GM12878 (cell line): ENCODE results near the gene ABHD6. TPM values are rescaled to one million over a fixed set of nuclear protein-coding genes. Genes with fewer than 3 reads are reported as not detected.
A peak's percentile ranks its signal among the peaks of the same experiment; 100 is the strongest.

Experiments
- ASH2L ChIP-seq: fragments of 300-600, 200-600 bp; sonication (generic); IDR thresholded peaks from 2 replicates; pipeline ENCODE4 v1.6.1; 2017; ENCODE audit warnings: low read depth, mild to moderate bottlenecking, borderline replicate concordance
- ATF7 ChIP-seq: fragments of 450-650 bp; IDR thresholded peaks from 2 replicates; pipeline ENCODE4 v1.6.1; 2016; ENCODE audit warnings: low read depth, mild to moderate bottlenecking
- BACH1 ChIP-seq: fragments of 450-650 bp; IDR thresholded peaks from 2 replicates; pipeline ENCODE4 v1.6.1; 2017; ENCODE audit warnings: mild to moderate bottlenecking, borderline replicate concordance
- CHD4 ChIP-seq: fragments of 200-600 bp; sonication (generic); IDR thresholded peaks from 2 replicates; pipeline ENCODE4 v1.6.1; 2016; ENCODE audit warnings: mild to moderate bottlenecking
- CREB1 ChIP-seq: IDR thresholded peaks from 2 replicates; pipeline ENCODE4 v1.6.1; 2012; ENCODE audit warnings: low read depth, mild to moderate bottlenecking, inconsistent platforms
- CREM ChIP-seq: IDR thresholded peaks from 2 replicates; pipeline ENCODE4 v1.6.1; 2014; ENCODE audit warnings: antibody characterized with exemption, low read depth
- ELK1 ChIP-seq: IDR thresholded peaks from 2 replicates; pipeline ENCODE4 v1.6.1; 2012; ENCODE audit warnings: low read depth, low read length, improper control_type of control experiment
- EP300 ChIP-seq, 2 experiments: fragments of 150-350 bp in 1 of 2; IDR thresholded peaks; 2 replicates each; pipeline ENCODE4 v1.6.1; 2011 to 2012; ENCODE audit warnings: low read depth in 2 of 2, low read length in 2 of 2, borderline replicate concordance in 1 of 2, improper control_type of control experiment in 1 of 2, inconsistent platforms in 1 of 2; ENCODE audit not compliant: control insufficient read depth in 1 of 2
- GATAD2B ChIP-seq: fragments of 450-650 bp; conservative IDR thresholded peaks from 2 replicates; pipeline ENCODE4 v1.6.1; 2017; ENCODE audit warnings: low read depth, mild to moderate bottlenecking, moderate library complexity
- HDAC6 ChIP-seq: fragments of 200-600 bp; sonication (generic); IDR thresholded peaks from one replicate; pipeline ENCODE4 v1.8.0; 2017; ENCODE audit warnings: antibody characterized with exemption; ENCODE audit not compliant: unreplicated experiment
- HSF1 ChIP-seq: fragments of 150-350 bp; IDR thresholded peaks from 2 replicates; pipeline ENCODE4 v1.6.1; 2014; ENCODE audit warnings: mild to moderate bottlenecking, low read depth, low read length
- MYC ChIP-seq: IDR thresholded peaks from 2 replicates; pipeline ENCODE4 v1.6.1; 2011; ENCODE audit warnings: mild to moderate bottlenecking, low read length, moderate library complexity, inconsistent platforms; ENCODE audit not compliant: insufficient read depth, insufficient replicate concordance, insufficient read length, severe bottlenecking
- NBN ChIP-seq: fragments of 450-650 bp; IDR thresholded peaks from 2 replicates; pipeline ENCODE4 v1.6.1; 2016
- PKNOX1 ChIP-seq: fragments of 450-650 bp; IDR thresholded peaks from 2 replicates; pipeline ENCODE4 v1.6.1; 2016; ENCODE audit warnings: mild to moderate bottlenecking
- RAD21 ChIP-seq: IDR thresholded peaks from 2 replicates; pipeline ENCODE4 v1.6.1; 2011; ENCODE audit warnings: mild to moderate bottlenecking, low read depth, low read length, moderate library complexity; ENCODE audit not compliant: insufficient read depth
- RCOR1 ChIP-seq: conservative IDR thresholded peaks from 2 replicates; pipeline ENCODE4 v1.6.1; 2012; ENCODE audit warnings: low read depth, low read length, improper control_type of control experiment
- RUNX3 ChIP-seq: IDR thresholded peaks from 2 replicates; pipeline ENCODE4 v1.6.1; 2012; ENCODE audit warnings: low read length, inconsistent platforms
- SIN3A ChIP-seq: IDR thresholded peaks from 2 replicates; pipeline ENCODE4 v1.6.1; 2012; ENCODE audit warnings: low read depth, low read length, improper control_type of control experiment
- SMARCA5 ChIP-seq: fragments of 450-650 bp; IDR thresholded peaks from 2 replicates; pipeline ENCODE4 v1.6.1; 2017; ENCODE audit warnings: mild to moderate bottlenecking
- SPI1 ChIP-seq: IDR thresholded peaks from 2 replicates; pipeline ENCODE4 v1.6.1; 2011; ENCODE audit warnings: low read depth, mild to moderate bottlenecking, low read length, moderate library complexity, borderline replicate concordance; ENCODE audit not compliant: insufficient read depth
- STAT1 ChIP-seq: fragments of 450-650 bp; conservative IDR thresholded peaks from 2 replicates; pipeline ENCODE4 v1.6.1; 2014; ENCODE audit warnings: antibody characterized with exemption, mild to moderate bottlenecking
- TBL1XR1 ChIP-seq: IDR thresholded peaks from 2 replicates; pipeline ENCODE4 v1.6.1; 2012; ENCODE audit warnings: low read depth, low read length, improper control_type of control experiment
- TCF12 ChIP-seq: IDR thresholded peaks from 2 replicates; pipeline ENCODE4 v1.6.1; 2011; ENCODE audit warnings: low read depth, mild to moderate bottlenecking, low read length
- TCF3 ChIP-seq: IDR thresholded peaks from 2 replicates; pipeline ENCODE4 v1.6.1; 2012; ENCODE audit warnings: low read depth, mild to moderate bottlenecking, low read length, borderline replicate concordance; ENCODE audit not compliant: insufficient read depth
- YBX1 ChIP-seq: fragments of 450-650 bp; IDR thresholded peaks from 2 replicates; pipeline ENCODE4 v1.6.1; 2016; ENCODE audit warnings: antibody characterized with exemption
- ZBED1 ChIP-seq: IDR thresholded peaks from 2 replicates; pipeline ENCODE4 v1.6.1; 2016; ENCODE audit warnings: borderline replicate concordance
- ZZZ3 ChIP-seq: IDR thresholded peaks from 2 replicates; pipeline ENCODE4 v1.6.1; 2011; ENCODE audit warnings: low read depth; ENCODE audit not compliant: control insufficient read depth, insufficient read length
- polyA plus RNA-seq, 11 experiments: library from polyadenylated mRNA; depleted of rRNA in 4 of 11; unstranded in 6 of 11; stranded (reverse) in 5 of 11; fragments of >200 nt; fragmentation: Nextera tagmentation in 4 of 11; fragmentation: Illumina TruSeq in 1 of 11; extraction: Ambion mirVana in 4 of 11; extraction: Trizol in 1 of 11; gene quantifications; 1 replicate in 1 of 11; 2 replicates in 10 of 11; pipeline versions ENCODE4 v1.2.1 to v1.2.3, GENCODE V29; 2011 to 2016; ENCODE audit warnings: inconsistent platforms in 2 of 11, missing spikeins in 2 of 11, low read depth in 1 of 11
- total RNA-seq, 4 experiments: library from RNA; depleted of rRNA in 3 of 4; stranded (reverse); fragments of >200 nt in 3 of 4; fragmentation: Illumina TruSeq in 1 of 4; extraction: Trizol in 1 of 4; gene quantifications; 2 replicates each; pipeline versions ENCODE4 v1.2.1 to v1.2.3, GENCODE V29; 2013 to 2021
- TF ChIP-seq, protein P1 (sequence below): fragments of 450-650 bp; IDR thresholded peaks from 2 replicates; pipeline ENCODE4 v1.6.1; 2017; ENCODE audit warnings: mild to moderate bottlenecking

Gene ABHD6
- total and polyA plus RNA-seq, 10 of the 15 experiments (the other 5 are each of a cell fraction or from before 2014, with no cell fraction given), result 1.4 to 33.2 (median 3.2) TPM

GRCh38 chr3:58332575-58333188, 95.1 kb downstream of the ABHD6 start, which contains the start of gene PXK (continued):
- TF ChIP-seq RAD21 (peak; percentile 40; the same call in 1 of the 2 replicates), ATF7 (no peak), GATAD2B (peak; percentile 98), ZBED1 (no peak), SIN3A (peak; percentile 86), NBN (no peak), TCF12 (peak; percentile 71; the same call in 1 of the 2 replicates), ASH2L (no peak), RUNX3 (peak; percentile 71), ELK1 (no peak), TCF3 (peak; percentile 53; the same call in 1 of the 2 replicates), EP300 (IDR thresholded peaks at IDR 0.05; ENCODE audit: borderline replicate concordance in 1 of 2, control insufficient read depth in 1 of 2, low read depth in 2 of 2, low read length in 2 of 2) (no peak), SMARCA5 (peak; percentile 99), STAT1 (0 out of 2 replicates have a peak, but pooled peaks have one; percentile 86), SPI1 (no peak), TBL1XR1 (no peak), CREB1 (peak; percentile 81; the same call in 1 of the 2 replicates), MYC (peak; percentile 64), HSF1 (no peak), BACH1 (peak; percentile 97), HDAC6 (no peak), CHD4 (no peak), ZZZ3 (no peak), CREM (peak; percentile 76; the same call in 1 of the 2 replicates), RCOR1 (no peak; the same call in 1 of the 2 replicates), YBX1 (no peak), PKNOX1 (no peak)
- TF ChIP-seq, protein P1, sequence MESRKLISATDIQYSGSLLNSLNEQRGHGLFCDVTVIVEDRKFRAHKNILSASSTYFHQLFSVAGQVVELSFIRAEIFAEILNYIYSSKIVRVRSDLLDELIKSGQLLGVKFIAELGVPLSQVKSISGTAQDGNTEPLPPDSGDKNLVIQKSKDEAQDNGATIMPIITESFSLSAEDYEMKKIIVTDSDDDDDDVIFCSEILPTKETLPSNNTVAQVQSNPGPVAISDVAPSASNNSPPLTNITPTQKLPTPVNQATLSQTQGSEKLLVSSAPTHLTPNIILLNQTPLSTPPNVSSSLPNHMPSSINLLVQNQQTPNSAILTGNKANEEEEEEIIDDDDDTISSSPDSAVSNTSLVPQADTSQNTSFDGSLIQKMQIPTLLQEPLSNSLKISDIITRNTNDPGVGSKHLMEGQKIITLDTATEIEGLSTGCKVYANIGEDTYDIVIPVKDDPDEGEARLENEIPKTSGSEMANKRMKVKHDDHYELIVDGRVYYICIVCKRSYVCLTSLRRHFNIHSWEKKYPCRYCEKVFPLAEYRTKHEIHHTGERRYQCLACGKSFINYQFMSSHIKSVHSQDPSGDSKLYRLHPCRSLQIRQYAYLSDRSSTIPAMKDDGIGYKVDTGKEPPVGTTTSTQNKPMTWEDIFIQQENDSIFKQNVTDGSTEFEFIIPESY, result no peak
